Measurements from ENCODE around the gene TMEM38B.

TMEM38B gene

GRCh38 chr9:105694848-105695581 lies 674 bp downstream of the TMEM38B start:
- peaks cover 30% of the 10 kb centered on the region for H3K27me3 ChIP-seq
- no peaks in the 10 kb centered on the region for H3K36me3 ChIP-seq
- no peaks in the 10 kb centered on the region for H3K9me3 ChIP-seq
- TF ChIP-seq, protein P1, sequence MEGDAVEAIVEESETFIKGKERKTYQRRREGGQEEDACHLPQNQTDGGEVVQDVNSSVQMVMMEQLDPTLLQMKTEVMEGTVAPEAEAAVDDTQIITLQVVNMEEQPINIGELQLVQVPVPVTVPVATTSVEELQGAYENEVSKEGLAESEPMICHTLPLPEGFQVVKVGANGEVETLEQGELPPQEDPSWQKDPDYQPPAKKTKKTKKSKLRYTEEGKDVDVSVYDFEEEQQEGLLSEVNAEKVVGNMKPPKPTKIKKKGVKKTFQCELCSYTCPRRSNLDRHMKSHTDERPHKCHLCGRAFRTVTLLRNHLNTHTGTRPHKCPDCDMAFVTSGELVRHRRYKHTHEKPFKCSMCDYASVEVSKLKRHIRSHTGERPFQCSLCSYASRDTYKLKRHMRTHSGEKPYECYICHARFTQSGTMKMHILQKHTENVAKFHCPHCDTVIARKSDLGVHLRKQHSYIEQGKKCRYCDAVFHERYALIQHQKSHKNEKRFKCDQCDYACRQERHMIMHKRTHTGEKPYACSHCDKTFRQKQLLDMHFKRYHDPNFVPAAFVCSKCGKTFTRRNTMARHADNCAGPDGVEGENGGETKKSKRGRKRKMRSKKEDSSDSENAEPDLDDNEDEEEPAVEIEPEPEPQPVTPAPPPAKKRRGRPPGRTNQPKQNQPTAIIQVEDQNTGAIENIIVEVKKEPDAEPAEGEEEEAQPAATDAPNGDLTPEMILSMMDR (IDR thresholded peaks at IDR 0.05): no peak
- H3K4me3 ChIP-seq (ENCODE audit: low read depth in 1 of 2, low read length in 1 of 2): peak overlapping the region; percentile 79 to 81
- peaks cover 18 to 21% of the 10 kb centered on the region in 2 experiments for H3K4me1 ChIP-seq (ENCODE audit: control insufficient read depth in 1 of 2, insufficient read depth in 1 of 2, low read depth in 1 of 2, low read length in 1 of 2)
- H3K27ac ChIP-seq: peak overlapping the region; percentile 39

- TF ChIP-seq, protein P1 (IDR thresholded peaks at IDR 0.05): no peak
- Histone ChIP-seq H3K4me1 (ENCODE audit: control insufficient read depth in 1 of 2, insufficient read depth in 1 of 2, low read depth in 1 of 2, low read length in 1 of 2) (peaks cover 18 to 21% of the 10 kb centered on the region in 2 experiments), H3K36me3 (no peaks in the 10 kb centered on the region), H3K27me3 (peaks cover 26% of the 10 kb centered on the region), H3K27ac (no peak overlapping the region), H3K4me3 (ENCODE audit: low read depth in 1 of 2, low read length in 1 of 2) (no peak overlapping the region), H3K9me3 (no peaks in the 10 kb centered on the region)
Measured at GRCh38 chr9:105696219-105696793, 2.0 kb downstream of the TMEM38B start.

DNA sequence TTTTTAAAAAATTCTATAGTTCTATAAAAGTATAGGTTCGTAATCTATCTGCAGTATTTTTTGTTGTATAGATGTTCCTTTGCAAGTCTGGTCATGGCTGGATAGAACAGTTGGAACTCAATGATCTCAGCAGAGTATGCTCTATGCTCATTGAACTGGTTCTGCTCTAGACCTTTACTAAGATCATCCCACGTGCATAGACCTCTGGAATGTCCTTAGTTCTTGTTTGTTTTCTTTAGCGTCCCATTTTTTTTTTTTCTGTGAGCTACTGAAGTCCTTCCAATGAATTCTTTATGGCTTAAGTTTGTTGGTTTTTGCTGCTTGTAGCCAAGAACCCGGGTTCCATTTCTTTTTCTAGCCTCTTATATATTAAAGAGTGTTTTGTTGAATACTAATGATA lies 3.5 kb downstream of the TMEM38B start:
- H3K9me3 ChIP-seq: no peaks in the 10 kb centered on the region
- H3K27ac ChIP-seq: no peak overlapping the region
- peaks cover 18 to 21% of the 10 kb centered on the region in 2 experiments for H3K4me1 ChIP-seq (ENCODE audit: control insufficient read depth in 1 of 2, insufficient read depth in 1 of 2, low read depth in 1 of 2, low read length in 1 of 2)
- H3K36me3 ChIP-seq: no peaks in the 10 kb centered on the region
- TF ChIP-seq, protein P1 (IDR thresholded peaks at IDR 0.05): no peak
- peaks cover 10% of the 10 kb centered on the region for H3K27me3 ChIP-seq
- no peak overlapping the region for H3K4me3 ChIP-seq (ENCODE audit: low read depth in 1 of 2, low read length in 1 of 2)

DNA sequence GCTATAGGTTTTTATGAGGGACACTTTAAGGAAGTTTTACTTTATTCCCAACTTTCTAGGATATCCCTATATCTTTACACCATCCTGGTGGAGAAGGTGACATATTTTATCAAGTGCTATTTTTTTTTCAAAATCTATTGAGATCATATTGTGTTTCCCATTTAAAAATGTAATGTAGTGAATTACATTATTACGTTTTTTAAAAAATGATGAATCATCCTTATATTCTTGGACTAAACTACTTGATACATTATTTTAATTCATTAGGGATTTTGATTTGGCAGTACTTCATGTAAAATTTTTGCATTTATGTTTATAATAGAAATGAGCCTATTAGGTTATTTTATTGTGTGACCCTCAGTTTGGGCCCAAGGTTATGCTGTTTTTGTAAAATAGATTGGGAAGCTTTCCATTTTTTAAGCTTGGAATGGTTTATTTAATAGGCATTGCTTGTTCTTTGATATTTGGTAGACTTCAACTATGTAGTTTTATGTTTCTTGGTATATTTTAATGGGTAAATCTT lies 4.1 kb downstream of the TMEM38B start:
- Histone ChIP-seq H3K4me3 (ENCODE audit: low read depth in 1 of 2, low read length in 1 of 2) (no peak overlapping the region), H3K27me3 (peaks cover 5% of the 10 kb centered on the region), H3K27ac (no peak overlapping the region), H3K9me3 (no peaks in the 10 kb centered on the region), H3K36me3 (no peaks in the 10 kb centered on the region), H3K4me1 (ENCODE audit: control insufficient read depth in 1 of 2, insufficient read depth in 1 of 2, low read depth in 1 of 2, low read length in 1 of 2) (peaks cover 14 to 16% of the 10 kb centered on the region in 2 experiments)
- TF ChIP-seq, protein P1 (IDR thresholded peaks at IDR 0.05): no peak

- Histone ChIP-seq H3K36me3 (no peaks in the 10 kb centered on the region), H3K9me3 (no peaks in the 10 kb centered on the region), H3K4me3 (ENCODE audit: low read depth in 1 of 2, low read length in 1 of 2) (no peak overlapping the region), H3K27ac (no peak overlapping the region), H3K27me3 (no peaks in the 10 kb centered on the region), H3K4me1 (ENCODE audit: control insufficient read depth in 1 of 2, insufficient read depth in 1 of 2, low read depth in 1 of 2, low read length in 1 of 2) (peaks cover 0 to under 1% of the 10 kb centered on the region in 2 experiments)
- TF ChIP-seq, protein P1 (IDR thresholded peaks at IDR 0.05): no peak
Measured at GRCh38 chr9:105700668-105701067, 6.3 kb downstream of the TMEM38B start.
